Measurements from ENCODE around the gene SYNE1.

GRCh38 chr6:152557502-152557901, 79.7 kb downstream of the SYNE1 start:
- TF ChIP-seq GATA2 (IDR thresholded peaks at IDR 0.05; ENCODE audit: low read depth, low read length) (no peak), GATA3 (IDR thresholded peaks at IDR 0.05; ENCODE audit: low read depth, low read length) (no peak)

Data from SH-SY5Y (cell line).